ENCODE measurements around the gene SBF1. TPM values are rescaled to one million over a fixed set of nuclear protein-coding genes. Genes with fewer than 3 reads are reported as not detected.

SBF1 gene
- polyA plus RNA-seq, 1 donor (not counting 4 experiments of a cell fraction or from before 2014, with no cell fraction given) = 16.2 TPM

GRCh38 chr22:50436841-50437341 lies 37.9 kb downstream of the SBF1 start:
- no peak for DNase-seq (ENCODE audit: low read depth, low spot score)
- H2AFZ ChIP-seq (ENCODE audit: control insufficient read depth, low read length) = no peak overlapping the region
- no peaks in the 10 kb centered on the region for H3K9me3 ChIP-seq (ENCODE audit: control insufficient read depth, low read depth, low read length)
- H3K4me1 ChIP-seq (ENCODE audit: control insufficient read depth, extremely low read depth, insufficient read depth, low read length) = peaks cover 9% of the 10 kb centered on the region
- dilution Hi-C loops (cut with MboI; ENCODE audit: extremely low pct_ligation_motif_present, low sequenced_read_pairs) = no loop called here
- no peak for TF ChIP-seq CTCF (optimal IDR thresholded peaks at IDR 0.05 in 1 of 3, IDR thresholded peaks at IDR 0.05 in 1 of 3, conservative IDR thresholded peaks at IDR 0.05 in 1 of 3; ENCODE audit: extremely low read depth in 1 of 3, insufficient read depth in 2 of 3, low read length in 3 of 3)
- TF ChIP-seq EZH2 (IDR thresholded peaks at IDR 0.05; ENCODE audit: low read length) = no peak
- H3K9me1 ChIP-seq (ENCODE audit: control insufficient read depth, extremely low read depth, insufficient read depth, low read length) = no peaks in the 10 kb centered on the region
- H3K79me2 ChIP-seq (ENCODE audit: control insufficient read depth, insufficient read depth, low read length) = no peaks in the 10 kb centered on the region
- no peaks in the 10 kb centered on the region for H3K27me3 ChIP-seq (ENCODE audit: control insufficient read depth, extremely low read depth, insufficient read depth, low read length)
- no peak overlapping the region for H3K4me3 ChIP-seq (ENCODE audit: control insufficient read depth in 2 of 3, extremely low read depth in 1 of 3, insufficient read depth in 2 of 3, low read depth in 1 of 3, low read length in 3 of 3)
- no peak for FAIRE-seq
- no peak overlapping the region for H3K4me2 ChIP-seq (ENCODE audit: control insufficient read depth, extremely low read depth, insufficient read depth, low read depth, low read length)
- no peak overlapping the region for H3K9ac ChIP-seq (ENCODE audit: control insufficient read depth, extremely low read depth, insufficient read depth, low read length)
- peaks cover 10 to 38% of the 10 kb centered on the region in 2 experiments for H3K36me3 ChIP-seq (ENCODE audit: control insufficient read depth in 2 of 2, extremely low read depth in 1 of 2, insufficient read depth in 2 of 2, low read length in 2 of 2)
- peaks cover 3% of the 10 kb centered on the region for H4K20me1 ChIP-seq (ENCODE audit: control insufficient read depth, extremely low read depth, insufficient read depth, low read length)
- H3K27ac ChIP-seq (ENCODE audit: control insufficient read depth, insufficient read depth, low read length) = no peak overlapping the region

GRCh38 chr22:50436015-50436830 lies 38.6 kb downstream of the SBF1 start:
- Histone ChIP-seq H3K4me1 (ENCODE audit: control insufficient read depth, extremely low read depth, insufficient read depth, low read length) (peaks cover 9% of the 10 kb centered on the region), H3K4me3 (ENCODE audit: control insufficient read depth in 2 of 3, extremely low read depth in 1 of 3, insufficient read depth in 2 of 3, low read depth in 1 of 3, low read length in 3 of 3) (no peak overlapping the region), H3K4me2 (ENCODE audit: control insufficient read depth, extremely low read depth, insufficient read depth, low read depth, low read length) (no peak overlapping the region), H3K9me1 (ENCODE audit: control insufficient read depth, extremely low read depth, insufficient read depth, low read length) (no peaks in the 10 kb centered on the region), H3K79me2 (ENCODE audit: control insufficient read depth, insufficient read depth, low read length) (no peaks in the 10 kb centered on the region), H2AFZ (ENCODE audit: control insufficient read depth, low read length) (no peak overlapping the region), H3K9me3 (ENCODE audit: control insufficient read depth, low read depth, low read length) (no peaks in the 10 kb centered on the region), H4K20me1 (ENCODE audit: control insufficient read depth, extremely low read depth, insufficient read depth, low read length) (no peaks in the 10 kb centered on the region), H3K27me3 (ENCODE audit: control insufficient read depth, extremely low read depth, insufficient read depth, low read length) (no peaks in the 10 kb centered on the region), H3K27ac (ENCODE audit: control insufficient read depth, insufficient read depth, low read length) (no peak overlapping the region), H3K36me3 (ENCODE audit: control insufficient read depth in 2 of 2, extremely low read depth in 1 of 2, insufficient read depth in 2 of 2, low read length in 2 of 2) (peaks cover 14 to 43% of the 10 kb centered on the region in 2 experiments), H3K9ac (ENCODE audit: control insufficient read depth, extremely low read depth, insufficient read depth, low read length) (no peak overlapping the region)
- no peak for FAIRE-seq
- no peak for DNase-seq (ENCODE audit: low read depth, low spot score)
- dilution Hi-C loops (cut with MboI; ENCODE audit: extremely low pct_ligation_motif_present, low sequenced_read_pairs) = no loop called here
- no peak for TF ChIP-seq CTCF (optimal IDR thresholded peaks at IDR 0.05 in 1 of 3, IDR thresholded peaks at IDR 0.05 in 1 of 3, conservative IDR thresholded peaks at IDR 0.05 in 1 of 3; ENCODE audit: extremely low read depth in 1 of 3, insufficient read depth in 2 of 3, low read length in 3 of 3)
- no peak for TF ChIP-seq EZH2 (IDR thresholded peaks at IDR 0.05; ENCODE audit: low read length)

Data from keratinocyte (primary cell).